ENCODE data around the gene DAP3. TPM values are rescaled to one million over a fixed set of nuclear protein-coding genes. Genes with fewer than 3 reads are reported as not detected.

DAP3 gene
- total and polyA plus RNA-seq, 2 experiments from 2014 or later = 41.1 to 82.2 TPM

GRCh38 chr1:155769257-155769656 lies 80.4 kb downstream of the DAP3 start:
- Histone ChIP-seq H3K79me2 (ENCODE audit: insufficient read depth) (no peaks in the 10 kb centered on the region), H3K4me3 (no peak overlapping the region)
- in situ Hi-C loops (cut with MboI) = no loop called here

GRCh38 chr1:155773221-155773620 lies 84.3 kb downstream of the DAP3 start:
- no peaks in the 10 kb centered on the region for H3K79me2 ChIP-seq (ENCODE audit: insufficient read depth)
- no peak for TF ChIP-seq EZH2phosphoT487 (IDR thresholded peaks at IDR 0.05; ENCODE audit: insufficient read depth, low read depth)
- TF ChIP-seq EZH2 (IDR thresholded peaks at IDR 0.05; ENCODE audit: insufficient read depth, poor library complexity, severe bottlenecking) = no peak
- peaks cover 56% of the 10 kb centered on the region for H3K36me3 ChIP-seq (ENCODE audit: low read depth)
- H4K20me1 ChIP-seq (ENCODE audit: insufficient read depth) = no peaks in the 10 kb centered on the region
- H3F3A ChIP-seq (ENCODE audit: insufficient read depth) = no peaks in the 10 kb centered on the region
- H3K9me2 ChIP-seq (ENCODE audit: insufficient read depth) = no peaks in the 10 kb centered on the region
- H3K9ac ChIP-seq = no peak overlapping the region
- no peaks in the 10 kb centered on the region for H3K4me1 ChIP-seq (ENCODE audit: insufficient read depth)
- H3K4me3 ChIP-seq = no peak overlapping the region
- H3K27ac ChIP-seq = no peak overlapping the region
- H3K4me2 ChIP-seq (ENCODE audit: unreplicated experiment) = no peak overlapping the region
- H3K27me3 ChIP-seq (replicated peaks; ENCODE audit: insufficient read depth) = no peaks in the 10 kb centered on the region
- 96 to 100% methylated on average over 2 of the region's 2 CpGs for WGBS, 2 experiments (ENCODE audit: low coverage in 1 of 2, low lambda C conversion rate in 2 of 2, missing lambda C conversion rate in 2 of 2)
- no peak overlapping the region for H2AFZ ChIP-seq
- in situ Hi-C loops (cut with MboI) = no loop called here
- no peak for DNase-seq
- no peaks in the 10 kb centered on the region for H3K9me3 ChIP-seq (ENCODE audit: low read depth)

More at GRCh38 chr1:155769257-155769656, 80.4 kb downstream of the DAP3 start:
- H3K27ac ChIP-seq = no peak overlapping the region
- H3K4me1 ChIP-seq (ENCODE audit: insufficient read depth) = no peaks in the 10 kb centered on the region; the same call in 1 of the 2 replicates
- WGBS, 2 experiments (ENCODE audit: low coverage in 1 of 2, low lambda C conversion rate in 2 of 2, missing lambda C conversion rate in 2 of 2) = 89 to 91% methylated on average over 5 of the region's 5 CpGs
- H3K9me2 ChIP-seq (ENCODE audit: insufficient read depth) = no peaks in the 10 kb centered on the region
- no peaks in the 10 kb centered on the region for H3K27me3 ChIP-seq (replicated peaks; ENCODE audit: insufficient read depth)
- no peak for DNase-seq
- H3K36me3 ChIP-seq (ENCODE audit: low read depth) = peaks cover 48% of the 10 kb centered on the region
- H3F3A ChIP-seq (ENCODE audit: insufficient read depth) = peaks cover 13% of the 10 kb centered on the region
- H2AFZ ChIP-seq = no peak overlapping the region
- no peak overlapping the region for H3K4me2 ChIP-seq (ENCODE audit: unreplicated experiment)
- H3K9ac ChIP-seq = no peak overlapping the region
- no peaks in the 10 kb centered on the region for H3K9me3 ChIP-seq (ENCODE audit: low read depth)
- TF ChIP-seq EZH2phosphoT487 (IDR thresholded peaks at IDR 0.05; ENCODE audit: insufficient read depth, low read depth) (no peak), EZH2 (IDR thresholded peaks at IDR 0.05; ENCODE audit: insufficient read depth, poor library complexity, severe bottlenecking) (no peak)
- H4K20me1 ChIP-seq (ENCODE audit: insufficient read depth) = no peaks in the 10 kb centered on the region

- Histone ChIP-seq H3K36me3 (ENCODE audit: low read depth) (peaks cover 47% of the 10 kb centered on the region), H2AFZ (no peak overlapping the region), H3K4me1 (ENCODE audit: insufficient read depth) (no peaks in the 10 kb centered on the region), H3K4me2 (ENCODE audit: unreplicated experiment) (no peak overlapping the region), H3K9ac (no peak overlapping the region), H3K9me3 (ENCODE audit: low read depth) (no peaks in the 10 kb centered on the region), H3K4me3 (no peak overlapping the region), H3K79me2 (ENCODE audit: insufficient read depth) (no peaks in the 10 kb centered on the region), H3K27ac (no peak overlapping the region), H3K27me3 (replicated peaks; ENCODE audit: insufficient read depth) (no peaks in the 10 kb centered on the region), H3F3A (ENCODE audit: insufficient read depth) (no peaks in the 10 kb centered on the region), H3K9me2 (ENCODE audit: insufficient read depth) (no peaks in the 10 kb centered on the region), H4K20me1 (ENCODE audit: insufficient read depth) (no peaks in the 10 kb centered on the region)
- in situ Hi-C loops (cut with MboI) = no loop called here
- 94 to 97% methylated on average over 4 of the region's 4 CpGs for WGBS, 2 experiments (ENCODE audit: low coverage in 1 of 2, low lambda C conversion rate in 2 of 2, missing lambda C conversion rate in 2 of 2)
- no peak for DNase-seq
- no peak for TF ChIP-seq EZH2phosphoT487 (IDR thresholded peaks at IDR 0.05; ENCODE audit: insufficient read depth, low read depth)
- TF ChIP-seq EZH2 (IDR thresholded peaks at IDR 0.05; ENCODE audit: insufficient read depth, poor library complexity, severe bottlenecking) = no peak
Observed at GRCh38 chr1:155776414-155776813, 87.5 kb downstream of the DAP3 start.

GRCh38 chr1:155777582-155777981 lies 88.7 kb downstream of the DAP3 start:
- 96% methylated on average over 3 of the region's 3 CpGs for WGBS, 2 experiments (ENCODE audit: low coverage in 1 of 2, low lambda C conversion rate in 2 of 2, missing lambda C conversion rate in 2 of 2)
- in situ Hi-C loops (cut with MboI) = no loop called here

More at GRCh38 chr1:155777582-155777981, 88.7 kb downstream of the DAP3 start:
- no peak overlapping the region for H2AFZ ChIP-seq
- no peaks in the 10 kb centered on the region for H3K9me3 ChIP-seq (ENCODE audit: low read depth)
- H3K79me2 ChIP-seq (ENCODE audit: insufficient read depth) = no peaks in the 10 kb centered on the region
- no peak for TF ChIP-seq EZH2 (IDR thresholded peaks at IDR 0.05; ENCODE audit: insufficient read depth, poor library complexity, severe bottlenecking)
- no peak for TF ChIP-seq EZH2phosphoT487 (IDR thresholded peaks at IDR 0.05; ENCODE audit: insufficient read depth, low read depth)
- peaks cover 41% of the 10 kb centered on the region for H3K36me3 ChIP-seq (ENCODE audit: low read depth)
- H3K27ac ChIP-seq = no peak overlapping the region
- no peaks in the 10 kb centered on the region for H3K9me2 ChIP-seq (ENCODE audit: insufficient read depth)
- DNase-seq = no peak
- H3K27me3 ChIP-seq (replicated peaks; ENCODE audit: insufficient read depth) = no peaks in the 10 kb centered on the region
- H4K20me1 ChIP-seq (ENCODE audit: insufficient read depth) = no peaks in the 10 kb centered on the region
- H3K4me2 ChIP-seq (ENCODE audit: unreplicated experiment) = no peak overlapping the region
- H3K4me1 ChIP-seq (ENCODE audit: insufficient read depth) = no peaks in the 10 kb centered on the region
- no peak overlapping the region for H3K9ac ChIP-seq
- no peak overlapping the region for H3K4me3 ChIP-seq
- H3F3A ChIP-seq (ENCODE audit: insufficient read depth) = no peaks in the 10 kb centered on the region

Other genes starting within 250 kb of the DAP3 start
- 18.2 and 20.0 TPM in 2 replicates for gene ASH1L, start 126.3 kb upstream of the DAP3 start, total RNA-seq (2014; rRNA removed; shearing (Covaris generic))
- gene ASH1L, start 126.3 kb upstream of the DAP3 start, polyA plus RNA-seq (2016; fragmentation: Nextera tagmentation; extraction: Ambion mirVana) = 15.2 and 15.9 TPM in 2 replicates
- 16.0 and 46.7 TPM in 2 replicates for gene MSTO1, start 78.9 kb upstream of the DAP3 start, total RNA-seq (2014; rRNA removed; shearing (Covaris generic))
- 39.0 and 40.6 TPM in 2 replicates for gene MSTO1, start 78.9 kb upstream of the DAP3 start, polyA plus RNA-seq (2016; fragmentation: Nextera tagmentation; extraction: Ambion mirVana)
- 36.7 and 50.1 TPM in 2 replicates for gene YY1AP1, start 317 bp upstream of the DAP3 start, total RNA-seq (2014; rRNA removed; shearing (Covaris generic))
- 27.0 and 28.1 TPM in 2 replicates for gene YY1AP1, start 317 bp upstream of the DAP3 start, polyA plus RNA-seq (2016; fragmentation: Nextera tagmentation; extraction: Ambion mirVana)
- gene GON4L, start 168.1 kb downstream of the DAP3 start, total RNA-seq (2014; rRNA removed; shearing (Covaris generic)) = 20.4 and 24.4 TPM in 2 replicates
- gene GON4L, start 168.1 kb downstream of the DAP3 start, polyA plus RNA-seq (2016; fragmentation: Nextera tagmentation; extraction: Ambion mirVana) = 24.9 and 30.3 TPM in 2 replicates
- gene SYT11, start 170.5 kb downstream of the DAP3 start, total RNA-seq (2014; rRNA removed; shearing (Covaris generic)) = 28.5 and 30.2 TPM in 2 replicates
- gene SYT11, start 170.5 kb downstream of the DAP3 start, polyA plus RNA-seq (2016; fragmentation: Nextera tagmentation; extraction: Ambion mirVana) = 16.2 and 18.3 TPM in 2 replicates
- 29.7 and 32.4 TPM in 2 replicates for gene RIT1, start 222.3 kb downstream of the DAP3 start, total RNA-seq (2014; rRNA removed; shearing (Covaris generic))
- gene RIT1, start 222.3 kb downstream of the DAP3 start, polyA plus RNA-seq (2016; fragmentation: Nextera tagmentation; extraction: Ambion mirVana) = 30.5 and 33.1 TPM in 2 replicates
- 24.2 TPM in 2 replicates for gene KHDC4, start 245.3 kb downstream of the DAP3 start, total RNA-seq (2014; rRNA removed; shearing (Covaris generic))
- gene KHDC4, start 245.3 kb downstream of the DAP3 start, polyA plus RNA-seq (2016; fragmentation: Nextera tagmentation; extraction: Ambion mirVana) = 25.3 and 27.8 TPM in 2 replicates

Measured in GM23248 (cell line).